ENCODE data around the gene OSGEP. TPM values are rescaled to one million over a fixed set of nuclear protein-coding genes. Genes with fewer than 3 reads are reported as not detected.

The OSGEP gene
- total and polyA plus RNA-seq, 2 of the 13 experiments (the other 11 are each of a cell fraction or from before 2014, with no cell fraction given), result 39.7 to 41.1 TPM

- TF ChIP-seq, protein P1, sequence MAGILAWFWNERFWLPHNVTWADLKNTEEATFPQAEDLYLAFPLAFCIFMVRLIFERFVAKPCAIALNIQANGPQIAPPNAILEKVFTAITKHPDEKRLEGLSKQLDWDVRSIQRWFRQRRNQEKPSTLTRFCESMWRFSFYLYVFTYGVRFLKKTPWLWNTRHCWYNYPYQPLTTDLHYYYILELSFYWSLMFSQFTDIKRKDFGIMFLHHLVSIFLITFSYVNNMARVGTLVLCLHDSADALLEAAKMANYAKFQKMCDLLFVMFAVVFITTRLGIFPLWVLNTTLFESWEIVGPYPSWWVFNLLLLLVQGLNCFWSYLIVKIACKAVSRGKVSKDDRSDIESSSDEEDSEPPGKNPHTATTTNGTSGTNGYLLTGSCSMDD (CRISPR knock-in tag; IDR thresholded peaks at IDR 0.05), result no peak
- no peak for TF ChIP-seq ZNF569 (CRISPR knock-in tag; IDR thresholded peaks at IDR 0.05; ENCODE audit: borderline replicate concordance)
- no peak for TF ChIP-seq ZNF761 (CRISPR knock-in tag; conservative IDR thresholded peaks at IDR 0.05)
- no peak for TF ChIP-seq ZSCAN29 (CRISPR knock-in tag; conservative IDR thresholded peaks at IDR 0.05)
- TF ChIP-seq, protein P2, sequence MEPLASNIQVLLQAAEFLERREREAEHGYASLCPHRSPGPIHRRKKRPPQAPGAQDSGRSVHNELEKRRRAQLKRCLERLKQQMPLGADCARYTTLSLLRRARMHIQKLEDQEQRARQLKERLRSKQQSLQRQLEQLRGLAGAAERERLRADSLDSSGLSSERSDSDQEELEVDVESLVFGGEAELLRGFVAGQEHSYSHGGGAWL (CRISPR knock-in tag; IDR thresholded peaks at IDR 0.05), result no peak
- TF ChIP-seq KLF16 (CRISPR knock-in tag; IDR thresholded peaks at IDR 0.05), result 0 out of 4 replicates have a peak, but pooled peaks of 1 of the 2 experiments have one; percentile 26
- TF ChIP-seq ZNF281 (CRISPR knock-in tag; IDR thresholded peaks at IDR 0.05; ENCODE audit: borderline replicate concordance), result peak; percentile 23; the same call in 1 of the 2 replicates
- no peak for TF ChIP-seq ZNF839 (CRISPR knock-in tag; IDR thresholded peaks at IDR 0.05; ENCODE audit: borderline replicate concordance)
- TF ChIP-seq ZNF644 (CRISPR knock-in tag; IDR thresholded peaks at IDR 0.05; ENCODE audit: low read depth), result 0 out of 2 replicates have a peak, but pooled peaks have one; percentile 51
- no peak; the same call in none of the 2 replicates for TF ChIP-seq ZNF543 (CRISPR knock-in tag; IDR thresholded peaks at IDR 0.05)
- no peak for TF ChIP-seq KDM3A (CRISPR knock-in tag; IDR thresholded peaks at IDR 0.05; ENCODE audit: low read depth)
- TF ChIP-seq GATAD2A (CRISPR knock-in tag; IDR thresholded peaks at IDR 0.05), result peak; percentile 38; the same call in 1 of the 2 replicates
- TF ChIP-seq JUNB (CRISPR knock-in tag; IDR thresholded peaks at IDR 0.05; ENCODE audit: borderline replicate concordance), result no peak
- peak; percentile 66 for TF ChIP-seq SKI (IDR thresholded peaks at IDR 0.05; ENCODE audit: partially characterized antibody)
- peak; percentile 60 for TF ChIP-seq ZNF331 (CRISPR knock-in tag; IDR thresholded peaks at IDR 0.05)
- TF ChIP-seq ZNF3 (CRISPR knock-in tag; IDR thresholded peaks at IDR 0.05), result no peak
- TF ChIP-seq ZNF720 (CRISPR knock-in tag; IDR thresholded peaks at IDR 0.05), result no peak
- peak; percentile 68; the same call in 1 of the 2 replicates for TF ChIP-seq KMT2B (CRISPR knock-in tag; IDR thresholded peaks at IDR 0.05)
- no peak for TF ChIP-seq NFATC3 (CRISPR knock-in tag; IDR thresholded peaks at IDR 0.05)
- TF ChIP-seq ZNF180 (CRISPR knock-in tag; IDR thresholded peaks at IDR 0.05; ENCODE audit: borderline replicate concordance, low read depth), result no peak
- TF ChIP-seq XRCC5 (optimal IDR thresholded peaks at IDR 0.05; ENCODE audit: low read length), result peak; percentile 50
- TF ChIP-seq RARA (CRISPR knock-in tag; IDR thresholded peaks at IDR 0.05), result peak; percentile 31; the same call in 1 of the 2 replicates
- TF ChIP-seq CHD4 (IDR thresholded peaks at IDR 0.05; ENCODE audit: borderline replicate concordance, low read length), result no peak
- TF ChIP-seq ZNF547 (CRISPR knock-in tag; IDR thresholded peaks at IDR 0.05), result no peak
- TF ChIP-seq HNRNPK (IDR thresholded peaks at IDR 0.05; ENCODE audit: low read depth, low read length, poor library complexity, severe bottlenecking), result no peak
- TF ChIP-seq ZNF704 (CRISPR knock-in tag; IDR thresholded peaks at IDR 0.05; ENCODE audit: borderline replicate concordance), result no peak
- no peak for TF ChIP-seq EZH2 (conservative IDR thresholded peaks at IDR 0.05; ENCODE audit: low read depth, low read length)
Measured at GRCh38 chr14:20469890-20470602, 15.4 kb upstream of the OSGEP start (continued).
